Esophagus muscularis mucosa (tissue), 4 donors: ENCODE measurements around the gene RALA.

Experiments used
- CTCF ChIP-seq, 3 experiments: fragments of 200-600 bp in 2 of 3; fragments of 450-650 bp in 1 of 3; sonication (generic) in 2 of 3; IDR thresholded peaks; one replicate each; pipeline ENCODE4 v1.5.1; 2017 to 2019; ENCODE audit warnings: antibody characterized with exemption in 3 of 3, mild to moderate bottlenecking in 2 of 3, moderate library complexity in 1 of 3
- EP300 ChIP-seq: sonication (generic); formaldehyde crosslinking; IDR thresholded peaks from one replicate; pipeline ENCODE4 v1.6.1; 2017; ENCODE audit warnings: antibody characterized with exemption
- POLR2A ChIP-seq: fragments of 450-650 bp; IDR thresholded peaks from one replicate; pipeline ENCODE4 v1.6.1; 2017; ENCODE audit warnings: antibody characterized with exemption, moderate library complexity, mild to moderate bottlenecking, low read depth

- TF ChIP-seq CTCF (IDR thresholded peaks at IDR 0.05) (no peak), POLR2A (no peak), EP300 (no peak)
Measured at GRCh38 chr7:39696631-39697030, 73.3 kb downstream of the RALA start.
